A549 treated with ZK216348 at 1 μM for 4 hours (cell line): ENCODE data around the gene REEP5. TPM values are rescaled to one million over a fixed set of nuclear protein-coding genes. Genes with fewer than 3 reads are reported as not detected.

Experiments
- total RNA-seq: library from RNA; stranded (reverse); fragments of 200-300 nt; extraction: Qiagen RNA extraction; gene quantifications from 5 replicates; pipeline ENCODE4 v1.2.3, GENCODE V29; 2022; ENCODE audit warnings: low read depth

Gene REEP5
- total RNA-seq: 134 to 147 TPM (median 141 TPM) in 5 replicates

DNA sequence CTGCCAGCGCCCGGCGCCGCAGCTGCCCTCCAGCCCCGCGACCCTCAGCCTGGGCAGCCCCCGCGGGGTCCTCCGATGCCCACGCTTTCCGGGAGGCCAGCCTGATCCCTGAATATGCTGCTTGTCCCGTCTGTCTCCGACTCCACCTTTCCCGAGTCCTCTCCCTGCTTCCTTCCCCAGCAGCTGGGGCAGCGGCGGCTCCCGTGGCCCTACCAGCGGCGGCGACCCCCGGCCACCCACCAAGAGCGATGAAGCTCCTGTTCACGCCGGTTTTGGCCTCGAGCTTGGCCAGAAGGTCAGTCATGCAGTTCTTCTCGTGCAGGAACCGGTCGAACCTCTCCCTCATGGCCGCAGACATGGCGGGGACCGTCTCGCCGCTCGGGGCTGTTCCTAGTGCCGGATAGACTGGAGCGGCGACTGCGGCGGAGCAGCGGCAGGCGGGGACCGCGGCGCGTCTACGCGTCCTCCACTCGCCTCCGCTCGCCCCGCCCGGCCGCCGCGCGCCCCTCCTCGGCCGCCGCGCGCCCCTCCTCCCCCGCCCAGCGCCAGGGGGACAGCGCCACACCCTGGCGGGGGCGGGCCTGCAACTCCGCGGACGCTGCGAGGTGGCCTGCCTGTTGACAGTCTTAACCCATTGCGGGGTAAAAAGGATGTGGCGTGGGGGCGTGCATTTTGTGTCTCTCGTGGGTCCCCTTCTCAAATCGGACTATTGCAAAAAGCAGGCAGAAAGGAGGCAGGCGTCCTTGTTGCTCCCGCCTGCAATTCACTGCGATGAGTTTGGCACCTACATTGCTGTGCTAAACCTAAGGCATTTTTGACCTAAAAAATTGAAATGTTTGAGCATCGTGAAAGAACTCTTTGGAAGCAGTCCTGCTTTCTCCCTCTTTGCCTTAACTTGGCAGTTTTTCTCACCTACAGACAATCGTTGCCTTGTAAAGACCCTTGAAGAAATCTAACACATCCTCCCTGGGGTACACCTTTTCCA, at the start of gene REEP5:
TSS of gene REEP5 (minus strand) at position 395 of the 985 bp plus-strand sequence. CDS start at position 358, 37 bp downstream.

DNA sequence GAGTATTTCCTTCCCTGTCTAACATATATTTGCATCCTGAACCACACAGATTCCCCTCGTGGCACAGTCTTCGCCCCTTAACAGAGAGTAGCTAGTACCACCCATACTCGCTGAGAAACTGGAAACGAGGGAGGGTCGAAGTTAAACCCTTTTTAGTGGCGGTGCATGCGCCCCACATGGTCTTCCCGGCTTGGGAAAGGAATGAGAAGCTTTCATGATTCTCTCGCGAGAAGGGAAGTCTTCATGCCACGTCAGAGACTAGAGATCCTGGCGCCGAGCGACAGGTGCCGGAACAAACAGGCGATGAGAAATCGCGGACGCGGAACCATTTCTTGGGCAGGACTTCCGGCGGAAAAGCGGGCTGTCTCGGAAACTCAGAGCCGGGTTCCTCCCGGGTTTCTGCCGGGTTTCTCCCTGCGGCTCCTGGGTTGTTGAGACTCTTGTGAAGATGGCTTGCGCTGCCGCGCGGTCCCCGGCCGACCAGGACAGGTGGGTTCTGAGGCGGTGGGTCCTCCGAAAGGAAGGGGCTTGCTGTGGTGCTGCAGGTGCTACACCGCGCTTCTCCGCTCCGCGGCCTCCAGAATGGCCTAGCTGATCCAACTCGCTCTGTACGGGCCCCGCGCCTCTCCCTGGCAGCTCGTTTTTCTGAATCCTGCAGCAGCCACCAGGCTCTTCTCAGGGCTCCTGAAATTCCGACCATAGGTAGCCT, 60.9 kb downstream of the REEP5 start, which contains the start of gene SRP19:
TSS of gene SRP19 (plus strand) at position 359 of the 709 bp plus-strand sequence. CDS start at position 449, 90 bp downstream.

Other genes starting within 250 kb of the REEP5 start
- 5.3 to 11.6 TPM (median 8.7 TPM) in 5 replicates for gene APC, start 184.3 kb downstream of the REEP5 start, total RNA-seq
- gene SRP19, start 60.9 kb downstream of the REEP5 start, total RNA-seq: 75.8 to 134 TPM (median 88.0 TPM) in 5 replicates
- gene DCP2, start 54.6 kb upstream of the REEP5 start, total RNA-seq: 7.8 to 10.6 TPM (median 9.9 TPM) in 5 replicates